ENCODE measurements around the gene MFAP4. TPM values are rescaled to one million over a fixed set of nuclear protein-coding genes. Genes with fewer than 3 reads are reported as not detected.

MFAP4 gene
- polyA plus RNA-seq, 3 donors, result 0.12 to 0.73 (median 0.12) TPM

- no peak for TF ChIP-seq CTCF (IDR thresholded peaks at IDR 0.05)
- Mint-ChIP-seq H3K9me3 (no peaks in the 10 kb centered on the region), H3K4me1 (peaks cover 53% of the 10 kb centered on the region), H3K27ac (peak overlapping the region in 2 of 7 donors; percentile 55 to 79), H3K36me3 (peaks cover 0 to 11% of the 10 kb centered on the region in 2 donors), H3K4me3 (peak overlapping the region in 1 of 2 donors; percentile 39), H3K27me3 (ENCODE audit: low read depth in 3 of 3) (peaks cover 12 to 37% (median 37%) of the 10 kb centered on the region in 3 donors)
- Histone ChIP-seq H3K4me1 (ENCODE audit: control insufficient read depth in 1 of 2, insufficient read depth in 2 of 2, low read length in 2 of 2) (peaks cover 46 to 53% of the 10 kb centered on the region in 2 donors), H2AFZ (ENCODE audit: insufficient read depth, low read depth, low read length, poor library complexity, severe bottlenecking) (no peak overlapping the region), H3K27ac (ENCODE audit: low read depth in 1 of 2, low read length in 2 of 2) (no peak overlapping the region), H3K36me3 (replicated peaks in 1 of 2; ENCODE audit: control insufficient read depth in 1 of 2, insufficient read depth in 2 of 2, low read length in 2 of 2) (no peaks in the 10 kb centered on the region), H3K79me2 (ENCODE audit: insufficient read depth, low read length) (no peaks in the 10 kb centered on the region), H3K9me3 (replicated peaks in 1 of 2; ENCODE audit: control insufficient read depth in 1 of 2, insufficient read depth in 1 of 2, low read length in 2 of 2) (no peaks in the 10 kb centered on the region), H3K9ac (ENCODE audit: insufficient read depth, low read length, poor library complexity, severe bottlenecking) (no peak overlapping the region), H4K20me1 (ENCODE audit: insufficient read depth, low read length) (no peaks in the 10 kb centered on the region), H3K4me3 (replicated peaks in 1 of 3; ENCODE audit: low read depth in 2 of 3, low read length in 3 of 3) (no peak overlapping the region), H3K27me3 (ENCODE audit: control insufficient read depth in 2 of 2, insufficient read depth in 2 of 2, low read length in 2 of 2) (peaks cover 0 to 16% of the 10 kb centered on the region in 2 donors), H3K4me2 (replicated peaks; ENCODE audit: extremely low read depth, low read length, poor library complexity, severe bottlenecking) (no peak overlapping the region)
- DNase-seq, result no peak
- intact Hi-C loops (cut with micrococcal nuclease), result loop anchor here (5.0 to 10.0 kb wide), 3 partner anchors 36 to 278 kb away; partner anchors contain the start of genes ALDH3A2 (in 2 of the 2) and RNF112 (in 1 of the 2)
- 93% methylated on average over 4 of the region's 5 CpGs for WGBS (ENCODE audit: insufficient coverage)
Observed at GRCh38 chr17:19366637-19366972, 20.4 kb downstream of the MFAP4 start.

GRCh38 chr17:19365833-19366636 lies 21.0 kb downstream of the MFAP4 start:
- TF ChIP-seq CTCF (IDR thresholded peaks at IDR 0.05), result no peak
- WGBS (ENCODE audit: insufficient coverage), result 95% methylated on average over 8 of the region's 9 CpGs
- peaks cover 47% of the 10 kb centered on the region for H3K4me1 Mint-ChIP-seq
- Histone ChIP-seq H3K9me3 (replicated peaks in 1 of 2; ENCODE audit: control insufficient read depth in 1 of 2, insufficient read depth in 1 of 2, low read length in 2 of 2) (no peaks in the 10 kb centered on the region), H3K27me3 (ENCODE audit: control insufficient read depth in 2 of 2, insufficient read depth in 2 of 2, low read length in 2 of 2) (peaks cover 0 to 21% of the 10 kb centered on the region in 2 donors), H3K4me1 (ENCODE audit: control insufficient read depth in 1 of 2, insufficient read depth in 2 of 2, low read length in 2 of 2) (peaks cover 41 to 47% of the 10 kb centered on the region in 2 donors), H3K4me2 (replicated peaks; ENCODE audit: extremely low read depth, low read length, poor library complexity, severe bottlenecking) (no peak overlapping the region), H3K27ac (ENCODE audit: low read depth in 1 of 2, low read length in 2 of 2) (no peak overlapping the region), H4K20me1 (ENCODE audit: insufficient read depth, low read length) (no peaks in the 10 kb centered on the region), H3K36me3 (replicated peaks in 1 of 2; ENCODE audit: control insufficient read depth in 1 of 2, insufficient read depth in 2 of 2, low read length in 2 of 2) (no peaks in the 10 kb centered on the region), H2AFZ (ENCODE audit: insufficient read depth, low read depth, low read length, poor library complexity, severe bottlenecking) (no peak overlapping the region), H3K79me2 (ENCODE audit: insufficient read depth, low read length) (no peaks in the 10 kb centered on the region), H3K4me3 (replicated peaks in 1 of 3; ENCODE audit: low read depth in 2 of 3, low read length in 3 of 3) (no peak overlapping the region), H3K9ac (ENCODE audit: insufficient read depth, low read length, poor library complexity, severe bottlenecking) (no peak overlapping the region)
- intact Hi-C loops (cut with micrococcal nuclease), result loop anchor here (5.0 to 10.0 kb wide), 3 partner anchors 36 to 279 kb away; partner anchors contain the start of genes ALDH3A2 (in 2 of the 2) and RNF112 (in 1 of the 2)
- H3K27me3 Mint-ChIP-seq (ENCODE audit: low read depth in 3 of 3), result peaks cover 12 to 41% (median 41%) of the 10 kb centered on the region in 3 donors
- no peak for DNase-seq
- no peak overlapping the region for H3K4me3 Mint-ChIP-seq
- no peaks in the 10 kb centered on the region for H3K9me3 Mint-ChIP-seq
- peak overlapping the region in 4 of 7 donors; percentile 55 to 82 (median 72) for H3K27ac Mint-ChIP-seq
- peaks cover 0 to 9% of the 10 kb centered on the region in 2 donors for H3K36me3 Mint-ChIP-seq
